ENCODE measurements around the gene SLC6A4.

DNA sequence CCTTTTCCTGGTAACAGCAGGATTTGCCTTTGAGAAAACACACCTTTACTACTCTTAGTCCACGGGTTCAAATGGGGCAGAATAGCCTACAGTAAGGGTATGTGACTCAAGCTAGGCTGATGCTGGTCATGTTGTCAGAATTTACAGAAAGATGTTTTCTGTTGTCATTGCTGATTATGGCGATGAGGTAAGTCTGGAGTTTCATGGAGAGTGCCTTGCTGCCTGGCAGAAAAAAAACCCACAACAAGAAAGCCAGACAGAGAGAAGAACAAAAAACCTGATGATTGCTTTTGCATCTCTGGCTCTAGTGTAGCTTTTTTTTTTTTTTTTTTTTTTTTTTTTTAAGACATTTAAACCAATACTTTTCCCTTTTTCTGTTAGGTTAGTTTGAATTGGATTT lies 47.9 kb downstream of the SLC6A4 start:
- no peak for TF ChIP-seq POLR2A (IDR thresholded peaks at IDR 0.05)
- TF ChIP-seq, protein P1, sequence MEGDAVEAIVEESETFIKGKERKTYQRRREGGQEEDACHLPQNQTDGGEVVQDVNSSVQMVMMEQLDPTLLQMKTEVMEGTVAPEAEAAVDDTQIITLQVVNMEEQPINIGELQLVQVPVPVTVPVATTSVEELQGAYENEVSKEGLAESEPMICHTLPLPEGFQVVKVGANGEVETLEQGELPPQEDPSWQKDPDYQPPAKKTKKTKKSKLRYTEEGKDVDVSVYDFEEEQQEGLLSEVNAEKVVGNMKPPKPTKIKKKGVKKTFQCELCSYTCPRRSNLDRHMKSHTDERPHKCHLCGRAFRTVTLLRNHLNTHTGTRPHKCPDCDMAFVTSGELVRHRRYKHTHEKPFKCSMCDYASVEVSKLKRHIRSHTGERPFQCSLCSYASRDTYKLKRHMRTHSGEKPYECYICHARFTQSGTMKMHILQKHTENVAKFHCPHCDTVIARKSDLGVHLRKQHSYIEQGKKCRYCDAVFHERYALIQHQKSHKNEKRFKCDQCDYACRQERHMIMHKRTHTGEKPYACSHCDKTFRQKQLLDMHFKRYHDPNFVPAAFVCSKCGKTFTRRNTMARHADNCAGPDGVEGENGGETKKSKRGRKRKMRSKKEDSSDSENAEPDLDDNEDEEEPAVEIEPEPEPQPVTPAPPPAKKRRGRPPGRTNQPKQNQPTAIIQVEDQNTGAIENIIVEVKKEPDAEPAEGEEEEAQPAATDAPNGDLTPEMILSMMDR (IDR thresholded peaks at IDR 0.05) = no peak
- TF ChIP-seq POLR2AphosphoS5 (IDR thresholded peaks at IDR 0.05) = no peak
